HG02763 (cell line): ENCODE measurements around the gene FLYWCH1.

Source experiments
- ATAC-seq: cut with Tn5 transposase; IDR thresholded peaks from one replicate; pipeline ENCODE4 v1.9.1; 2021; ENCODE audit warnings: mild to moderate bottlenecking, moderate library complexity; ENCODE audit not compliant: unreplicated experiment

The FLYWCH1 gene

GRCh38 chr16:2911638-2912329 lies at the start of gene FLYWCH1:
Gene FLYWCH1, plus strand, starts transcription at chr16:2911931. Its CDS starts 17,755 bp downstream, at chr16:2929686.
- ATAC-seq = peak; percentile 90

- ATAC-seq = no peak
Measured at GRCh38 chr16:2865651-2866050, 46.1 kb upstream of the FLYWCH1 start.

- no peak for ATAC-seq
Measured at GRCh38 chr16:2866431-2866830, 45.3 kb upstream of the FLYWCH1 start.

DNA sequence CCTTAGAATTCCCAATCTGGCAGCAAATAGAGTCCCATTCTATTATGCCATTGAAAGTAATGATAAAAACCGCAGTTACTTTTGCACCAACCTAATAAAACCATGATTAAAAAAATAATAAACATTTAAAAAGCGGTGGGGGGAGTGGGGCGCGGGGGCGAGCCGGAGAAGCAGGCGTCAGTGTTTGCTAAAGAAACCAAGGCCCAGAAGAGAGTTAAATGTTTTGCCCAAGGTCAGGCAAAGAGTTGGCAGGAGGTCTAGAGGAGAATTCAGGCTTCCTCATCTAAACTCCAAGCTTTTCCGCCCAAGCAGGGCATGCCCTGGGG lies 44.1 kb upstream of the FLYWCH1 start:
- ATAC-seq = no peak

- peak; percentile 81 for ATAC-seq
Measured at GRCh38 chr16:2867987-2868789, 43.5 kb upstream of the FLYWCH1 start.

GRCh38 chr16:2871926-2872325 lies 39.8 kb upstream of the FLYWCH1 start:
- ATAC-seq = no peak

DNA sequence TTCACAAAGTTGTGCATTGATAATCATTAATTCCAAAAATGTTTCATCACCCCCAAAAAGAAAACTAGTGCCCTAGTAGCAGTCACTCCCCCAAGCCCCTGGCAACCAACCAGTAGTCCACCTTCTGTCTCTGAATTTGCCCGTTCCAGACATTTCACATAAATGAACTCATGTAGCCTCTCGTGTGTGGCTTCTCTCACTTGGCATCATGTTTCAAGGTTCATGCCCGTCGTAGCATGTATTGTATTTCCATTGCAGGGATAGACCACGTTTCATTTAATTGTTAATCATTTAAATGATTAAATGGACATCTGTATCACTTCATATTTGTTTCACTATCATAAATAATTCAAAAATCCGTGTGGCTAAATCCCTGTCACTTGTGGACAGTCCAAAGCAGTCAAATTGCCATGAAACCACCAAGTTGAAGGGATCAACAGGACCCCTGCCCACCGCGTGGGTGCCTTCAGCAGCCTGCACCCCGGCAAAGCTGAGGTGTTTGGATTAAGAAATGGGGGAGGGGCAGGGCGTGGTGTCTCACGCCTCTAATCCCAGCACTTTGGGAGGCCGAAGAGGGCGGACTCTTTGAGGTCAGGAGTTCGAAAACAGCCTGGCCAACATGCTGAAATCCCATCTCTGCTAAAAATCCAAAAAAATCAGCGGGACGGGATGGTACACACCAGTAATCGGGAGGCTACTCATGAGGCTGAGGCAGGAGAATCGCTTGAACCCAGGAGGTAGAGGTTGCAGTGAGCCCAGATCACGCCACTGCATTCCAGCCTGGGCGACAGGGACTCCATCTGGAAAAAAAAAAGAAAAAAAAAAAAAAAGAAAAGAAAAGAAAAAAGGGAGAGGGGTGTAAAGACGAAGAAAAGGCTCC lies 37.5 kb upstream of the FLYWCH1 start:
- no peak for ATAC-seq

DNA sequence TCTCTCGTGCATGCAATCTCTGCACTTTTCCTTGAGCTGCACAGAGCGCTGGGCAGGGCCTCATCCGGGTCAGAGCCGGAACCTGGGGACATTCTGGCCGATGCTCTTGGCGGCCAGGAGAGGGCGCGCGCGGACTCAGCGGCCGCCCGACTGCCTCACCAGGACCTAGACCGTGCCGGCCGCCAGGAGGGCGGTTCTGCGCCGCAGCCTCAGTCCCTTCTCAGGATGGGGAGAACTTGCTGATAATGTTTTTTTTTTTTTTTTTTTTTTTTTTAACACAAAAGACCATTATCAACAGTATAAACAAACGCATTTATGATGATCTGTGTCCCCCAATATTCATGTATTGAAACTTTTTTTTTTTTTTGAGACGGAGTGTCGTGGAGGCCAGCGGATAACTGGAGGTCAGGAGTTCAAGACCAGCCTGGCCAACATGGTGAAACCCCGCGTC lies 36.8 kb upstream of the FLYWCH1 start:
- no peak for ATAC-seq

DNA sequence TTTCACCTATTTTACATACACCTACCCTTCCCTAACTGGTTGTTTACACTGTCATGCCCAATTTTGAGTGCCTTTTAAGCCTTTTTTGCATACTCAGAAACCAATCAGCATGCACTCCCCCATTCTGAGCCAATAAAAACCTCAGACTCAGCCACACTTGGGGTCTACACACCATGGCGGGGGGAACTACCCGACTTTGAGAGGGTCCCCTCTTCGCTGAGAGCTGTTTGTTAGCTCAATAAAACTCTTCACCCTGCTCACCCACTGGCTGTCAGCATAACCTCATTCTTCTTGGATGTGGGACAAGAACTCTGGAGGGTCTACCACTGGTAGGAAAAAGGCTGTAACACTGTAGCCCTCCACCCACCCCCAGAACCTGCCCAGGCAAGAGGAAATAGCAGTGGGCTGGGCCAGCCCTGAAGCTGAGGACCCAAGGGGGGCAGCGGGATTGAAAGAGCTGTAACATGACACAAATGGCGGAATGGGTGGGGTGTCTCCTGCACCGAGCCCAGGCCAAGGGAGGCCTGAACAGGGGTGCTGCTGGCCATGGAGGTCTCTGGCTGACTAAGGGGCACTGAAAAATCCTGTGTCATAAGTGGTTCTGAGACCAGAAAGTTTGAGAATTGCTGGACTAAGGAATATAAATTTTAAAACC lies 31.8 kb upstream of the FLYWCH1 start:
- ATAC-seq = no peak

- peak; percentile 4 for ATAC-seq
Measured at GRCh38 chr16:2881783-2882649, 29.7 kb upstream of the FLYWCH1 start.

GRCh38 chr16:2882650-2883457 lies 28.9 kb upstream of the FLYWCH1 start, which contains the start of gene FLYWCH2:
Gene FLYWCH2, plus strand, starts transcription at chr16:2883215. Its CDS starts 13,235 bp downstream, at chr16:2896450.
- peak; percentile 84 for ATAC-seq

DNA sequence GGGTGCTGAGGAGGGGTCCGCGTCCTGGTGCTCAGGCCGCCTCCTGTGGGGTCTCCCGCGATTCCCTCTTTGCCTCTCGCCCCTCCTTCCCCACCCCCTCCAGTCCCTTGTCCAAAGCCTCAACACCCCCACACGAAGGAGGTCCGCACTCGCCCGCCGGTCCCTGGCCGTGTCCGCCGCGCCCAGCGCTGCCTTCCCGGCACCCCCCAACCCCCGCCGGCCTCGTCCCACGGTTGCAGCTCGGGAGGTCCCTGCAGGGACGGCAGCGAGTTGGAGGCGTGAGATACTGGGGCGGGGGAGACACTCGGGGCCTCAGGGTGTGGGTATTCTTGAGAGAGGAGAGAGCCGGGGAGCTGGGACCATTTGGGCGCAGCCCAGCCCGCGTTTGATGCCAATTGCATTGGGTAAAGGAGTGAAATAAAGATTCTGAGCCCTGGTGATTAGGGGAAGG lies 28.2 kb upstream of the FLYWCH1 start:
- ATAC-seq = no peak

GRCh38 chr16:2884041-2884451 lies 27.7 kb upstream of the FLYWCH1 start:
- ATAC-seq = no peak

- no peak for ATAC-seq
Measured at GRCh38 chr16:2894231-2894630, 17.5 kb upstream of the FLYWCH1 start.

DNA sequence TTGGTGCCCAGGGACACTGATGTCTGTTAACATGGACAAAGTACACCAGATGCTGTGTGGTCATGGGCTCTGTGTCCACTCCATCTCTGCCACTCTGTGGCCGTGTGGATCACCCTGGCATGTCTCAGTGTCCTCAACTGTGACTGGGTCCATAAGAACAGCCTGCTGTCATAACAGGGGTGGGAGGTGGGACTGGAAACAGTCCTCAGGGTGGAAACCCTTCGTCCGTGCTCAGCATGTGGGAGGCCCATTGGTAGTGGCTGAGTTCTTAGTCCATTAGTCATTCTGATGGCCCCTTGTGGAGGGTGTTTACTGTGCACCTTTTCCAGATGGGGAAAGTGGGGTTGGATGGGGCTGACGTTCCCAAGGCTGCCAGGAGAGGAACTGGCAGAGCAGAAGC lies 15.9 kb upstream of the FLYWCH1 start:
- no peak for ATAC-seq

DNA sequence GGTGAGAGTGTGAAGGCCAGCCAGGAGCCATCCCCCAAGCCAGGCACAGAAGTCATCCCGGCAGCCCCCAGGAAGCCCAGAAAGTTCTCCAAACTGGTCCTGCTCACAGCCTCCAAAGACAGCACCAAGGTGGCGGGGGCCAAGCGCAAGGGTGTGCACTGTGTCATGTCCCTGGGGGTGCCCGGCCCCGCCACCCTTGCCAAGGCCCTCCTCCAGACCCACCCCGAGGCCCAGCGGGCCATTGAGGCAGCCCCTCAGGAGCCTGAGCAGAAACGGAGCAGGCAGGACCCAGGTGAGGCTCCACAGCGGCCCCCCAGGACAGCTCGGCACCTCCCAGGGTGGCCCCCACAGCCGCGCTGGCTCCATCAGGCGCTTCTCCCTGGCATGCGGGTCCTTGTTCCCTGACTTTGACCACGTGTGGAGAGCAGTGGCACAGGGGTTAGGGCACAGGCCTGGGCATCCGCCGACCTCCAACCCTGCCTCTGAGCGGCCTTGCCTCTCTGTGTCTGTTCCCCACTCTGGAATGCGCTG lies 15.2 kb upstream of the FLYWCH1 start:
- ATAC-seq = no peak

DNA sequence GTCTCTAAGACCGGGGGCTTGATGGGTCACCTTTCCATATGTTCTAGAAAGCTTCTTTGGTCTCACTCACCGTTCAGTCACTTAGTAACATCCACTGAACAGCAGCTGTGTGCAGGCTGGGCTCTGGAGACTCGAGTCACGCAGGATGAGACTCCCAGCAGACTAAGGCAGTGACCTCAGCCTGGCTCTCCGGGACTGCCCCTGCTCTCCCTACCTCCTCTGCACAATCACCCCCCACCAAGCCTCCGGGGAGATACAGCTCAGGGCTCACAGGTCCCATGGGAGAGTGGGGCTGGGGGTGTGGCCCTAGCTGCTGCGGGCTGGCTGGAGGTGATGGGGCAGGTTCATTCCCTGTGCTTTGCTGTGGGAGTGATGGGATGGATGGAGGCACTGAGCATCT lies 14.6 kb upstream of the FLYWCH1 start:
- peak; percentile 53 for ATAC-seq

- no peak for ATAC-seq
Measured at GRCh38 chr16:2898831-2899563, 12.7 kb upstream of the FLYWCH1 start.
